Measurements from ENCODE around the gene PRDM11.

DNA sequence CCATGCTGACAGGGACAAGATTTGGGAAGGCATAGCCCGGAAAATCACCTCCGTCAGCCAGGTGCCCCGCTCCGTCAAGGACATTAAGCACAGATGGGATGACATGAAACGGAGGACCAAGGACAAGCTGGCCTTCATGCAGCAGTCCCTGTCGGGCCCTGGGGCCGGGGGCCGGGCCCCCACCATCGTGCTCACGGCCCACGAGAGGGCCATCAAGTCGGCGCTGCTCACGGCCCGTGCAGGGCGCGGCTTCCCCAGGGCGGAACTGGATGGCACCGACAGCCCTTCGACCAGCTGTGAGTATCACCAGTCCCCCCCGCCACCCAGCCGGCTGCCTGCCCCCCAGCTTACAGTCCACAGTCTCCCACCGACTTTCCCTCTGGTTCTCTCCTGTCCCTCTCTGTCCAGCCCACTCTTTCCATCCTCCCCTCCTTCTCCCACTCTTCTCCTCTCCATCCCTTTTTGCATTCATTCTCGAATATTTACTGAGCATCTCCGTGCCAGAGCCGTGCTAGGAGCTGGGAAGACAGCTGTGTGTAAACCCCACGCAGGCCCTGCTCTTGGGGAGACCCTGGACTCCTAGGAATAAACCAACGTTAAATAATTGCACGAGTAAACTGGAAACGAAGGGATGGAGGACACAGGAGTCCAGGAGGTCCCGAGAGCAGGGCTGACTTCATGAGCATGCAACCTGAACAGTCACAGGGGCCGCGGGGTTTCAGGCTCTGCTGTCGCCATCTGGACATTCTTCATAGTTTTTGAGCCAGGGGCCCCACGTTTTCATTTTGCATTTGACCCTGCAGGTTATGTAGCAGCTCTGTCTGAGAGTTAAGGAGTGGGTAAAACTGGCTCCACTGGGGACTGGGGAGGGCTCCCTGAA is 62.8 kb downstream of the PRDM11 start:
- TF ChIP-seq, protein P1, sequence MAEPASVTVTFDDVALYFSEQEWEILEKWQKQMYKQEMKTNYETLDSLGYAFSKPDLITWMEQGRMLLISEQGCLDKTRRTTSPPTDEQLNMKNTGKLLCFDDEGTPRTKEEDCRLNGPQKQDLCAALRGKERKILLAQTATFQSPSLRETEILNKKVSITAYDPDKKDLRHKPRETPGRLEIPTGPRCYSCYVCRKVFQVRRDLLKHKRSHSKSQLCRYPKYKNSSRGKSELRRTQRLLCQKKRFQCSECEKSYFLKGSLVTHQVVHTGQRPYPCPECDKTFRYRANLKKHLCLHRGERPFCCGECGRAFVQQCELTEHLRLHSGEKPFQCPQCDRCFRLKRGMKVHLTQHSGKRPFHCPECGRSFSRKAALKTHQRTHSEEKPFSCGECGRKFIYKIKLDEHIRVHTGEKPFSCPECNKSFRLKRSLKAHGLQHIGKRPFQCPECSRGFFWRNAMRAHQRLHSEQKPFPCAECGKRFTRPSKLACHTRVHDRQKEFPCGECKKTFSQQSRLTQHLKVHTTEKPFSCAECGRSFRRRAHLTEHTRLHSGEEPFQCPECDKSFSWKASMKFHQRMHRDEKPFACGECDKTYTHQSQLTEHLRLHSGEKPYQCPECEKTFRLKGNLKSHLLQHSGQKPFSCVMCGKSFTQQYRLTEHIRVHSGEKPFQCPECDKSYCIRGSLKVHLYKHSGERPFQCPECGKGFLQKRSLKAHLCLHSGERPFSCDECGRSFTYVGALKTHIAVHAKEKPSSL (CRISPR knock-in tag; conservative IDR thresholded peaks at IDR 0.05), result no peak
- TF ChIP-seq ETV6 (CRISPR knock-in tag; IDR thresholded peaks at IDR 0.05), result no peak
- no peak for TF ChIP-seq CREB1 (CRISPR knock-in tag; IDR thresholded peaks at IDR 0.05)
